WTC11 (cell line): Measurements from ENCODE around the gene APOBR. TPM values are rescaled to one million over a fixed set of nuclear protein-coding genes. Genes with fewer than 3 reads are reported as not detected.

Source experiments
- ATAC-seq: fragments of 200-7000 bp; cut with Tn5 transposase; 2 replicates; pipeline ENCODE4 v1.10.0; 2021; ENCODE audit warnings: mild to moderate bottlenecking, moderate library complexity
- CTCF ChIA-PET: fragments of 300-600 bp; sonication (Branson Sonifier 250); formaldehyde crosslinking; loops from one replicate; lab custom pipeline; 2021; ENCODE audit warnings: antibody characterized with exemption; lab: Charles Lee
- POLR2A ChIA-PET: fragments of 350-600 bp; sonication (Branson Sonifier 250); formaldehyde crosslinking; loops from one replicate; lab custom pipeline; 2021; ENCODE audit warnings: antibody characterized with exemption; lab: Charles Lee
- DNase-seq: peaks from one replicate; pipeline ENCODE4 v3.0.0; 2021; ENCODE audit warnings: low spot score
- H3K27ac Mint-ChIP-seq: 2 replicates; pipeline ENCODE4 v1.8.0; 2021; ENCODE audit warnings: mixed read lengths
- H3K27me3 Mint-ChIP-seq: 2 replicates; pipeline ENCODE4 v1.8.0; 2021; ENCODE audit warnings: low read depth, mild to moderate bottlenecking, moderate library complexity, mixed read lengths
- H3K36me3 Mint-ChIP-seq: 2 replicates; pipeline ENCODE4 v1.8.0; 2021; ENCODE audit warnings: mixed read lengths
- H3K4me1 Mint-ChIP-seq: 2 replicates; pipeline ENCODE4 v1.8.0; 2022; ENCODE audit warnings: mixed read lengths
- H3K4me3 Mint-ChIP-seq: 2 replicates; pipeline ENCODE4 v1.8.0; 2021; ENCODE audit warnings: mild to moderate bottlenecking, moderate library complexity, mixed read lengths
- H3K9me3 Mint-ChIP-seq: 2 replicates; pipeline ENCODE4 v1.8.0; 2021; ENCODE audit warnings: mixed read lengths
- ESRRA ChIP-seq: sonication (generic); formaldehyde crosslinking; IDR thresholded peaks from 2 replicates; pipeline ENCODE4 v1.8.1; 2022; ENCODE audit warnings: mild to moderate bottlenecking, missing genetic modification reagents, borderline replicate concordance
- FOXP1 ChIP-seq: sonication (generic); formaldehyde crosslinking; IDR thresholded peaks from 2 replicates; pipeline ENCODE4 v1.8.0; 2022; ENCODE audit warnings: missing genetic modification reagents, mild to moderate bottlenecking, moderate library complexity, borderline replicate concordance
- GABPB1 ChIP-seq: sonication (generic); formaldehyde crosslinking; IDR thresholded peaks from 2 replicates; pipeline ENCODE4 v1.8.1; 2023; ENCODE audit warnings: mild to moderate bottlenecking, missing genetic modification reagents
- GTF2I ChIP-seq: fragments of 250-450 bp; sonication (Bioruptor Pico); conservative IDR thresholded peaks from 2 replicates; pipeline ENCODE4 v1.4.0; 2021; ENCODE audit warnings: mild to moderate bottlenecking
- KAT7 ChIP-seq: sonication (generic); formaldehyde crosslinking; IDR thresholded peaks from 2 replicates; pipeline ENCODE4 v1.8.1; 2023; ENCODE audit warnings: missing genetic modification reagents, mild to moderate bottlenecking, borderline replicate concordance
- MLX ChIP-seq: sonication (generic); formaldehyde crosslinking; IDR thresholded peaks from 2 replicates; pipeline ENCODE4 v1.8.1; 2023; ENCODE audit warnings: mild to moderate bottlenecking, missing genetic modification reagents, moderate library complexity
- PRDM15 ChIP-seq: sonication (generic); formaldehyde crosslinking; IDR thresholded peaks from 2 replicates; pipeline ENCODE4 v1.8.0; 2022; ENCODE audit warnings: missing genetic modification reagents
- SMAD4 ChIP-seq: sonication (generic); formaldehyde crosslinking; IDR thresholded peaks from 2 replicates; pipeline ENCODE4 v1.8.0; 2022; ENCODE audit warnings: mild to moderate bottlenecking, missing genetic modification reagents
- STAT6 ChIP-seq: sonication (generic); formaldehyde crosslinking; conservative IDR thresholded peaks from 2 replicates; pipeline ENCODE4 v1.8.1; 2023; ENCODE audit warnings: mild to moderate bottlenecking, low read depth, missing genetic modification reagents, moderate library complexity
- ZNF121 ChIP-seq: sonication (generic); formaldehyde crosslinking; IDR thresholded peaks from 2 replicates; pipeline ENCODE4 v1.8.0; 2023; ENCODE audit warnings: missing genetic modification reagents
- total RNA-seq: library from RNA; stranded (reverse); gene quantifications from 3 replicates; pipeline ENCODE4 v1.2.3, GENCODE V29; 2021

APOBR gene
- total RNA-seq, 1 experiment from 2014 or later: not detected

GRCh38 chr16:28497861-28498599, 3.6 kb downstream of the APOBR start:
- DNase-seq (no peak), ATAC-seq (no peak)
- CTCF ChIA-PET: interaction anchor here (0.8 kb wide), 1 partner anchor 326 kb away, joined by 6 read pairs; no protein-coding TSS in a partner anchor
- Mint-ChIP-seq H3K27ac (no peak overlapping the region), H3K36me3 (no peaks in the 10 kb centered on the region), H3K27me3 (peaks cover 20% of the 10 kb centered on the region), H3K4me3 (no peak overlapping the region), H3K9me3 (no peaks in the 10 kb centered on the region), H3K4me1 (no peaks in the 10 kb centered on the region)
- TF ChIP-seq GABPB1: no peak
- TF ChIP-seq SMAD4 (CRISPR knock-in tag): no peak
- TF ChIP-seq GTF2I (CRISPR knock-in tag): no peak
- no peak for TF ChIP-seq ESRRA (CRISPR knock-in tag)
- TF ChIP-seq MLX (CRISPR knock-in tag): no peak
- no peak for TF ChIP-seq PRDM15 (CRISPR knock-in tag)
- TF ChIP-seq ZNF121: no peak
- POLR2A ChIA-PET: no interaction called here

GRCh38 chr16:28498666-28499381, 4.4 kb downstream of the APOBR start:
- Mint-ChIP-seq H3K27me3 (peaks cover 12% of the 10 kb centered on the region), H3K27ac (no peak overlapping the region), H3K36me3 (no peaks in the 10 kb centered on the region), H3K9me3 (no peaks in the 10 kb centered on the region), H3K4me1 (no peaks in the 10 kb centered on the region), H3K4me3 (no peak overlapping the region)
- CTCF ChIA-PET: no interaction called here
- TF ChIP-seq FOXP1 (CRISPR knock-in tag): no peak
- TF ChIP-seq PRDM15 (CRISPR knock-in tag): no peak
- no peak for TF ChIP-seq KAT7
- TF ChIP-seq STAT6 (CRISPR knock-in tag): no peak
- POLR2A ChIA-PET: no interaction called here
- DNase-seq (no peak), ATAC-seq (no peak)
